Right lung (tissue), 10 donors: ENCODE results near the gene SLC22A23. TPM values are rescaled to one million over a fixed set of nuclear protein-coding genes. Genes with fewer than 3 reads are reported as not detected.

Source experiments
- DNase-seq, 2 donors: peaks; one replicate each; pipeline ENCODE4 v3.0.0-alpha.2; 2013
- long read RNA-seq, 8 donors: transcript quantifications; one replicate each; lab custom pipeline, GENCODE V29; 2026
- polyA plus RNA-seq, 5 donors: library from polyadenylated mRNA; unstranded; fragments of 120-200 nt; gene quantifications; one replicate each; pipeline versions ENCODE4 v1.2.1 to v1.2.3, GENCODE V29; 2013; ENCODE audit warnings: inconsistent platforms in 1 of 5, low replicate concordance in 1 of 5; ENCODE audit not compliant: insufficient read length in 5 of 5, insufficient read depth in 1 of 5

SLC22A23 gene
- polyA plus RNA-seq = 10 to 100 TPM; 16.2 to 24.7 (median 18.1) TPM
- long read RNA-seq, donor 1, full-length matches to known transcripts = 3 of 3 reads
- long read RNA-seq, donor 1, partial matches to known transcripts = 0 of 3 reads
- long read RNA-seq, donor 1, other reads (novel, unspliced or antisense) = 0 of 3 reads
- long read RNA-seq, donor 2 = 0 reads
- long read RNA-seq, donor 3 = 0 reads
- long read RNA-seq, donor 4, full-length matches to known transcripts = 2 of 7 reads
- long read RNA-seq, donor 4, partial matches to known transcripts = 5 of 7 reads
- long read RNA-seq, donor 4, other reads (novel, unspliced or antisense) = 0 of 7 reads
- long read RNA-seq, donor 5, partial matches to known transcripts = 6 of 6 reads
- long read RNA-seq, donor 5, other reads (novel, unspliced or antisense) = 0 of 6 reads
- long read RNA-seq, donor 6, full-length matches to known transcripts = 3 of 3 reads
- long read RNA-seq, donor 6, partial matches to known transcripts = 0 of 3 reads
- long read RNA-seq, donor 6, other reads (novel, unspliced or antisense) = 0 of 3 reads
- long read RNA-seq, donor 7, full-length matches to known transcripts = 4 of 9 reads
- long read RNA-seq, donor 7, partial matches to known transcripts = 0 of 9 reads
- long read RNA-seq, donor 7, other reads (novel, unspliced or antisense) = 5 of 9 reads
- long read RNA-seq, donor 8 = 0 reads

- peak; percentile 64 to 72 for DNase-seq
Measured at GRCh38 chr6:3456898-3457709, at the start of gene SLC22A23. SLC22A23 (minus strand) TSS chr6:3457050; CDS start chr6:3456559, 491 bp downstream.

GRCh38 chr6:3506200-3506599, 49.4 kb upstream of the SLC22A23 start:
- no peak for DNase-seq

GRCh38 chr6:3504938-3505805, 48.3 kb upstream of the SLC22A23 start:
- no peak for DNase-seq

- DNase-seq = no peak
Measured at GRCh38 chr6:3504354-3504753, 47.5 kb upstream of the SLC22A23 start.

GRCh38 chr6:3501826-3502500, 45.1 kb upstream of the SLC22A23 start:
- no peak for DNase-seq

- no peak for DNase-seq
Measured at GRCh38 chr6:3500262-3501014, 43.6 kb upstream of the SLC22A23 start.

- DNase-seq = no peak
Measured at GRCh38 chr6:3499603-3500002, 42.8 kb upstream of the SLC22A23 start.

GRCh38 chr6:3496395-3496794, 39.5 kb upstream of the SLC22A23 start:
- no peak for DNase-seq

- DNase-seq = no peak
Measured at GRCh38 chr6:3494391-3495100, 37.7 kb upstream of the SLC22A23 start.

GRCh38 chr6:3490625-3490980, 33.8 kb upstream of the SLC22A23 start:
- DNase-seq = no peak

GRCh38 chr6:3489961-3490624, 33.2 kb upstream of the SLC22A23 start:
- DNase-seq = no peak

- DNase-seq = no peak
Measured at GRCh38 chr6:3489027-3489757, 32.3 kb upstream of the SLC22A23 start.

- DNase-seq = no peak
Measured at GRCh38 chr6:3484946-3485345, 28.1 kb upstream of the SLC22A23 start.

- no peak for DNase-seq
Measured at GRCh38 chr6:3484192-3484591, 27.3 kb upstream of the SLC22A23 start.

- no peak for DNase-seq
Measured at GRCh38 chr6:3483675-3484074, 26.8 kb upstream of the SLC22A23 start.

- DNase-seq = no peak
Measured at GRCh38 chr6:3482869-3483268, 26.0 kb upstream of the SLC22A23 start.

- no peak for DNase-seq
Measured at GRCh38 chr6:3481640-3482039, 24.8 kb upstream of the SLC22A23 start.

GRCh38 chr6:3480009-3480408, 23.2 kb upstream of the SLC22A23 start:
- no peak for DNase-seq
